Nephron progenitor cell (in vitro differentiated cells): ENCODE measurements around the gene HK2.
A peak's percentile ranks its signal among the peaks of the same experiment; 100 is the strongest.

Source experiments
- DNase-seq: peaks from one replicate; pipeline ENCODE4 v3.0.0; 2021
- H3K27ac Mint-ChIP-seq: 2 replicates; pipeline ENCODE4 v1.8.0; 2021; ENCODE audit warnings: mild to moderate bottlenecking, moderate library complexity, mixed read lengths
- H3K27me3 Mint-ChIP-seq: 2 replicates; pipeline ENCODE4 v1.8.0; 2021; ENCODE audit warnings: mild to moderate bottlenecking, low read depth, mixed read lengths; ENCODE audit not compliant: poor library complexity
- H3K36me3 Mint-ChIP-seq: 2 replicates; pipeline ENCODE4 v1.8.0; 2021; ENCODE audit warnings: low read depth, mixed read lengths
- H3K4me1 Mint-ChIP-seq: 2 replicates; pipeline ENCODE4 v1.8.0; 2021; ENCODE audit warnings: mixed read lengths
- H3K4me3 Mint-ChIP-seq: 2 replicates; pipeline ENCODE4 v1.8.0; 2021; ENCODE audit warnings: mild to moderate bottlenecking, moderate library complexity, mixed read lengths
- H3K9me3 Mint-ChIP-seq: 2 replicates; pipeline ENCODE4 v1.8.0; 2021; ENCODE audit warnings: mild to moderate bottlenecking, moderate library complexity, mixed read lengths
- TF ChIP-seq, protein P1 (sequence below): fragments of 200-600 bp; sonication (generic); IDR thresholded peaks from 2 replicates; pipeline ENCODE4 v1.5.0; 2021; ENCODE audit warnings: antibody characterized with exemption

HK2 gene

DNA sequence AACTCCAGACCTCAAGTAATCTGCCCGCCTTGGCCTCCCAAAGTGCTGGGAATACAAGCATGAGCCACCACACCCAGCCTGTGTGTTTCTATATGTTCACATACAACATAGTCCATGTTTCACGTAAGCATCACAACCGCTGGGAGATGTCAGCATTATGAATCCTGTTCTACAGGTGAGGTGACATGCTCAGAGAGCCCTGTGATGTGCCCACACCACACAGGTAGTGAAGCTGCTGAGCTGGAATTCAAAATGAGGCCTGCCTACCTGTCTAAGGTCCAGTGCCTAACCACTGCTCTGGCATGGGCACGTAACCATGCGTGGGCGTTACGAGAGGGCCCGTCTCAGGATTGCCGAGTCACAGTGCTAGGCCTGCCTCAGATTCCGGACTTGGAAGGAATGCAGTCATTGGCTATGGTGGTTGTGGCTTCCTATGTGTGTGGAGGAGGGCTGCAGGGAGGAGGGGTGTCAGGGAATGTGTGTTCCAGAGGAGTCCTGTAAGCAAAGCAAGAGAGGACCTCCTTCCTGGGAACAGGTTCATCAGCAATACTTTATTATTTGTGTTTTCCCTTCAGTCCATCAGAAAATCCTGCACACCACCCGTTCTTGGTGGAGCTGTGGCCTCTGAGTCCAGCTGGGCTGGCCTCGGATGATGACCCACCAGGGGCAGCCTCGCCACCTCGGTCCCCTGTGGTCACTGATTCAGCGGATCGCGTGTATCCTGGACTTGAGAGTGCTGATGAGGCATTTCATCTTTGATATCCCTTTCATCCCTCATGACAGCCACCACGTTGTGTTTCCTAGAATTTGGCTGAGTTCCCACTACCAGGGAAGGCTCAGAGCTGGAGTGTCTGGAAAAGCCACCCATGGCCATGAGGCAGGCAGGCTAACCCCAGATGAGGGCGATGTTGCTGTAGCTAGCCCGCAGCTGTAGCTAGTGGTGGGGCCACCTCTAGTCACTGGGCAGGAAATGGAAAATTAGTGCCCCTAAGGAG is 31.1 kb downstream of the HK2 start:
- Mint-ChIP-seq H3K4me3 (no peak overlapping the region), H3K27ac (peak overlapping the region; percentile 89), H3K36me3 (peaks cover 66% of the 10 kb centered on the region), H3K9me3 (no peaks in the 10 kb centered on the region), H3K27me3 (peaks cover 4% of the 10 kb centered on the region), H3K4me1 (peaks cover 44% of the 10 kb centered on the region)
- DNase-seq = no peak
- TF ChIP-seq, protein P1, sequence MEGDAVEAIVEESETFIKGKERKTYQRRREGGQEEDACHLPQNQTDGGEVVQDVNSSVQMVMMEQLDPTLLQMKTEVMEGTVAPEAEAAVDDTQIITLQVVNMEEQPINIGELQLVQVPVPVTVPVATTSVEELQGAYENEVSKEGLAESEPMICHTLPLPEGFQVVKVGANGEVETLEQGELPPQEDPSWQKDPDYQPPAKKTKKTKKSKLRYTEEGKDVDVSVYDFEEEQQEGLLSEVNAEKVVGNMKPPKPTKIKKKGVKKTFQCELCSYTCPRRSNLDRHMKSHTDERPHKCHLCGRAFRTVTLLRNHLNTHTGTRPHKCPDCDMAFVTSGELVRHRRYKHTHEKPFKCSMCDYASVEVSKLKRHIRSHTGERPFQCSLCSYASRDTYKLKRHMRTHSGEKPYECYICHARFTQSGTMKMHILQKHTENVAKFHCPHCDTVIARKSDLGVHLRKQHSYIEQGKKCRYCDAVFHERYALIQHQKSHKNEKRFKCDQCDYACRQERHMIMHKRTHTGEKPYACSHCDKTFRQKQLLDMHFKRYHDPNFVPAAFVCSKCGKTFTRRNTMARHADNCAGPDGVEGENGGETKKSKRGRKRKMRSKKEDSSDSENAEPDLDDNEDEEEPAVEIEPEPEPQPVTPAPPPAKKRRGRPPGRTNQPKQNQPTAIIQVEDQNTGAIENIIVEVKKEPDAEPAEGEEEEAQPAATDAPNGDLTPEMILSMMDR = no peak

DNA sequence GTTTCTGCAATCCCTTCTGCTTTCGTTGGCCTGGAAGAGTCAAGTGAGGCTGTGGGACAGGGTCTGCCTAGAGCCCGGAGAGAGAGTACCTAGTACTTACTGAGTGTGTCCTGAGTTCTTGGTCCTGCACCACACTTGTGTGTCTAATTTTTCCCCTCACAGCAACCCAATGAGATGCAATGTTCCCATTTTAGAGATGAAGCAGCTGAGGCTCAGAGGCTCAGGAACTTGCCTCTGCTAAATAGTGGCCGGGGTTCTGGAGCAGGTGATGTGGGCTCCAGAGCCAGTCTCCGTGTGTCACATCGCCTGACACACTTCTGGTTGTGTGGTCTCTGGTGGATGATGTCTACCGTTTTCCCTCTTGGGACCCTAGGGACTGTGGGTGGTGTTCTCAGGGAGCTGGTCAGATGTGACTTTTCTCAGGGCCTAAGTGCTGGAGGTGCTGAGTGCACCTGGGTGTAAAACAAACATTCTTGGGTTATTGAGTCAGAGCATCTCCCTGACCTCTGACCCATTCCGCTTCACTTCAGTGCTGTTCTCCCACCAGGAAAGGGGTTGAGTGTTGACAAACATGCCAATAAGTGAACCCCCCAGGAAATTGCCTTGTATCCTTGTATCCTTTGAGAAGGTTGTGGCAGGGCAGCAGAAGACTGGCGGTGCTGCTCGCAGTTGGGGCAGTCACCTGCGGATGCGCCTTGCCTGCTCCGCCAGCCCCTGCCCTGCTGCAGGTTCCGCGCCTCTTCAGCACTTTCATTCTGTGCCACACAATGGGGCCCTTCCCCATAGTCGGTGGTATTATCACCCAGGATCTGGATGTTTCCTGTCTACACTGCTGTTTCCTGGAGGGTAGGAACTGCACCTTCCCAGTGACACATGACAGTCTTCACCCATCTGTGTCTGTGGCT is 32.1 kb downstream of the HK2 start:
- Mint-ChIP-seq H3K9me3 (no peaks in the 10 kb centered on the region), H3K4me3 (no peak overlapping the region)
- DNase-seq = no peak

DNA sequence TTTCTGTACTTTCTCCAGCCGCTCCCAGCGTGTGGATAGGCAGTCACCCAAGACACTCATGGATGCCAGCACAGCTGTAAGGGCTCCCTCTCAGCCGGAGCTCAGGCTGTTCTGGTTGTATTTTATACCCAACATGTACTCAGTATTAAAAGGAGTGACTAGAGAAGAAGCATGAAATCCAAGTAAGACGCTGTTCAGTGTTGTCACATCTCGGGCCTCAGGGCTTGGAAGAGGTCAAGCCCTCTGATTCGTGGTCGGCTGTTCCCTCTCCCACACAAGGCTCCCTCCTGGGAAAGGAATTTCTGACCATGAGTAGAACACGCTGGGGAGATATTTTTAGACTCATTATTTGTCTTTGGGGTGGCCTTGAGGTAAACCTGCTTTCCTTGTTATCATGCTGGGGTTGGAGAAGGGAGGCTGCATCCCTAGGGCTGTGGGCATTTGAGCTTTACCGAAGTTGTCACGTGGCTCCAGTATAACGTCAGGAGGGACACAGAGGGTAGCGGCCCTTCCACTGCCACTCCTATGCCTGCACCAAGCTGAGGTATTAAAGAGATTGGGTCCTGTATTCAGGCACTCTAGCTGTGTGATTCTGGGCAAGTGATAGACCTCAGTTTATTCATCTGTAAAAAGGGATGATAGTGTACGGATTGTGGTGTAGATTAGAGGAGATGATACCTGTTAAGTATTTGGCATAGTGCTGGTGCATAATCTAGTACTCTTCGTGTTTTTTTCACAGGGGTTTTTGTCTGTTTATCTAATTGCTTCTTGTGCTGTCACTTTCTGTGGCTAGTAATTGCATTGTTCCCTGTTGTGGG is 34.1 kb downstream of the HK2 start:
- Mint-ChIP-seq H3K4me1 (peaks cover 68% of the 10 kb centered on the region), H3K36me3 (peaks cover 74% of the 10 kb centered on the region), H3K27ac (peak overlapping the region; percentile 53), H3K9me3 (no peaks in the 10 kb centered on the region), H3K4me3 (no peak overlapping the region), H3K27me3 (peaks cover 4% of the 10 kb centered on the region)
- TF ChIP-seq, protein P1 = no peak
- no peak for DNase-seq

More for the DNA sequence above, 32.1 kb downstream of the HK2 start:
- Mint-ChIP-seq H3K27me3 (peaks cover 4% of the 10 kb centered on the region), H3K36me3 (peaks cover 65% of the 10 kb centered on the region), H3K4me1 (peaks cover 51% of the 10 kb centered on the region), H3K27ac (peak overlapping the region; percentile 89)
- TF ChIP-seq, protein P1 = no peak

DNA sequence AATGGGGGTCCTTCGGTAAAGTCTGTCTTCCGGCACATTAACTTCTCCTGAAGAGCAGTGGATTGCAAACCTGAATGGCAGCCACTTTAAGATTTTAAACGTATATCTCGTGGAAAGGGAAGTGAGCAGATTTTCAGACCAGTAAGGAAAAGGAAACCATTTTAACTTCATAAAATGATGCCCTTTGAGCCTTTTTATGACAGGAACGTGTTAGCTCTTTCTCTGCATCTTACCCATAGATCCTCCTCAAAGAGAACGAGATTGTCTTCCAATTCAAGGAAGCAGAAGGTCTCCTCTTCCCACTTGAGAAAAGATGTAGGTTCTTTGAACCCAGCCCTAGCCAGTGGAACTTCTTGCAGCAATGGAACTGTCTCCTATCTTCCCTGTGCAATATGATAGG is 35.6 kb downstream of the HK2 start:
- H3K36me3 Mint-ChIP-seq = peaks cover 88% of the 10 kb centered on the region
- TF ChIP-seq, protein P1 = no peak
- no peak for DNase-seq
- no peak overlapping the region for H3K4me3 Mint-ChIP-seq
- no peak overlapping the region for H3K27ac Mint-ChIP-seq
- peaks cover 75% of the 10 kb centered on the region for H3K4me1 Mint-ChIP-seq
- no peaks in the 10 kb centered on the region for H3K9me3 Mint-ChIP-seq
- peaks cover 4% of the 10 kb centered on the region for H3K27me3 Mint-ChIP-seq

DNA sequence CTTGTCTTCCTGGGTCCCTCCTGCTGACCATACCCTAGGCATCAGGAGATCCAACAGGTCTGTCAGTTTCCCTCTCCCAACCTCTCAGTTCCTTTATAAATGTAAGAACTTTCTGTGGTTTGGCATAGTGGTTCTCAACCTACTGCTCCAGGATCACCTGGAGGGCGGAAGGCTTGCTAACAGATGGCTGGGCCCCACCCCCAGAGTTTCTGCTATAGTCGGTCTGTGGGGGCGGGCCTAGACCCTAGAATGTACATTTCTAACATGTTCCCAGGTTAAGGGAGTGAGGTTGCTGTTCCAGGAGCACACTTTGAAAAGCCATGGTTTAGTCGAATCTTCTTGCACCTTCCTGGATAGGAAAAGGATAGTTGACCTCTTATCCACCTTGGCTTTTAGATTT is 37.0 kb downstream of the HK2 start:
- peaks cover 4% of the 10 kb centered on the region for H3K27me3 Mint-ChIP-seq
- H3K4me1 Mint-ChIP-seq = peaks cover 71% of the 10 kb centered on the region
- DNase-seq = no peak
- peaks cover 90% of the 10 kb centered on the region for H3K36me3 Mint-ChIP-seq
- H3K9me3 Mint-ChIP-seq = no peaks in the 10 kb centered on the region
- H3K4me3 Mint-ChIP-seq = no peak overlapping the region
- H3K27ac Mint-ChIP-seq = no peak overlapping the region
- TF ChIP-seq, protein P1 = no peak
